H1 (cell line): ENCODE results near the gene ASS1. TPM values are rescaled to one million over a fixed set of nuclear protein-coding genes. Genes with fewer than 3 reads are reported as not detected.

Experiments used
- CTCF ChIA-PET: fragments of 300-600 bp; sonication (Branson Sonifier 250); formaldehyde crosslinking; loops from one replicate; lab custom pipeline; 2021; ENCODE audit not compliant: partially characterized antibody; lab: Charles Lee
- POLR2A ChIA-PET: fragments of 300-600 bp; sonication (Branson Sonifier 250); formaldehyde crosslinking; loops from one replicate; lab custom pipeline; 2021; ENCODE audit warnings: inconsistent platforms; ENCODE audit not compliant: partially characterized antibody; lab: Charles Lee
- DNase-seq, 2 experiments: peaks; one replicate each; pipeline versions ENCODE4 v3.0.0 to v3.0.0-alpha.2; 2010 to 2022; ENCODE audit warnings: low spot score in 2 of 2, low read depth in 1 of 2, mixed read lengths in 1 of 2
- FAIRE-seq: peaks from 2 replicates; lab custom pipeline; 2011; peaks lifted over from hg19 to GRCh38; lab: Jason Lieb, UNC
- H2AFZ ChIP-seq: 2 replicates; pipeline ENCODE4 v1.8.1; 2012; ENCODE audit warnings: low read length, inconsistent platforms
- H2AK5ac ChIP-seq: 2 replicates; pipeline ENCODE4 v1.6.1; 2013; ENCODE audit warnings: low read depth, low read length
- H2BK120ac ChIP-seq: replicated peaks from 2 replicates; pipeline ENCODE3; 2013; ENCODE audit warnings: low read depth, low read length, inconsistent platforms
- H2BK12ac ChIP-seq: 2 replicates; pipeline ENCODE4 v1.6.1; 2013; ENCODE audit warnings: low read depth, low read length
- H2BK15ac ChIP-seq: 2 replicates; pipeline ENCODE4 v1.6.1; 2013; ENCODE audit warnings: low read length
- H2BK20ac ChIP-seq: 2 replicates; pipeline ENCODE4 v1.6.1; 2013; ENCODE audit warnings: low read length
- H2BK5ac ChIP-seq: 2 replicates; pipeline ENCODE4 v1.6.1; 2013; ENCODE audit warnings: low read depth, low read length
- H3K14ac ChIP-seq: 2 replicates; pipeline ENCODE4 v1.6.1; 2013; ENCODE audit warnings: inconsistent platforms; ENCODE audit not compliant: insufficient read length
- H3K18ac ChIP-seq: 2 replicates; pipeline ENCODE4 v1.6.1; 2013; ENCODE audit warnings: low read length; ENCODE audit errors: extremely low read depth
- H3K23ac ChIP-seq: 2 replicates; pipeline ENCODE4 v1.6.1; 2013; ENCODE audit warnings: inconsistent platforms; ENCODE audit not compliant: insufficient read length
- H3K23me2 ChIP-seq: 2 replicates; pipeline ENCODE4 v1.6.1; 2013; ENCODE audit warnings: low read depth, low read length
- H3K27ac ChIP-seq: 2 replicates; pipeline ENCODE4 v1.6.1; 2011; ENCODE audit warnings: low read depth, low read length, inconsistent platforms
- H3K27me3 ChIP-seq, 4 experiments: replicated peaks in 1 of 4; 1 replicate in 1 of 4; 2 replicates in 3 of 4; pipeline versions ENCODE4 v1.6.1 to v1.8.1; 2011 to 2013; ENCODE audit warnings: low read length in 3 of 4, mild to moderate bottlenecking in 3 of 4, inconsistent platforms in 2 of 4, mixed read lengths in 2 of 4, moderate library complexity in 1 of 4; ENCODE audit not compliant: control insufficient read depth in 3 of 4, insufficient read depth in 3 of 4; ENCODE audit errors: extremely low read depth in 1 of 4
- H3K36me3 ChIP-seq, 4 experiments: 2 replicates each; pipeline versions ENCODE4 v1.6.1 to v1.8.1; 2011 to 2013; ENCODE audit warnings: mild to moderate bottlenecking in 4 of 4, low read length in 3 of 4, moderate library complexity in 2 of 4, control low read depth in 1 of 4, inconsistent platforms in 1 of 4; ENCODE audit not compliant: insufficient read depth in 4 of 4, control insufficient read depth in 2 of 4
- H3K4ac ChIP-seq: replicated peaks from 2 replicates; pipeline ENCODE3; 2013; ENCODE audit warnings: low read length, low read depth, mixed read lengths, inconsistent platforms; ENCODE audit not compliant: insufficient read length
- H3K4me1 ChIP-seq, 4 experiments: replicated peaks in 1 of 4; 1 replicate in 1 of 4; 2 replicates in 3 of 4; pipeline versions ENCODE4 v1.6.1 to v1.8.1; 2011 to 2013; ENCODE audit warnings: low read length in 3 of 4, inconsistent platforms in 2 of 4, mixed read lengths in 1 of 4; ENCODE audit not compliant: insufficient read depth in 4 of 4, control insufficient read depth in 3 of 4
- H3K4me2 ChIP-seq, 2 experiments: 2 replicates each; pipeline versions ENCODE4 v1.6.1 to v1.8.1; 2011 to 2013; ENCODE audit warnings: low read depth in 2 of 2, low read length in 2 of 2, control low read depth in 1 of 2, inconsistent platforms in 1 of 2, mild to moderate bottlenecking in 1 of 2; ENCODE audit not compliant: insufficient read depth in 1 of 2
- H3K4me3 ChIP-seq, 4 experiments: fragments of 200-600, 300-600 bp in 1 of 4; sonication (generic), shearing (Covaris generic), sonication (Bioruptor Twin) in 1 of 4; 2 replicates each; pipeline versions ENCODE4 v1.5.1 to v1.8.1; 2011 to 2016; ENCODE audit warnings: low read length in 4 of 4, low read depth in 3 of 4, control low read depth in 2 of 4, inconsistent platforms in 2 of 4, mild to moderate bottlenecking in 2 of 4, mixed read lengths in 1 of 4, moderate library complexity in 1 of 4; ENCODE audit not compliant: insufficient read depth in 2 of 4; ENCODE audit errors: extremely low read depth in 1 of 4
- H3K56ac ChIP-seq: replicated peaks from 2 replicates; pipeline ENCODE3; 2013; ENCODE audit warnings: low read depth, mild to moderate bottlenecking, mixed read lengths, low read length, inconsistent platforms; ENCODE audit not compliant: insufficient read length
- H3K79me1 ChIP-seq: 2 replicates; pipeline ENCODE4 v1.6.1; 2013; ENCODE audit warnings: low read depth, low read length, control low read depth
- H3K79me2 ChIP-seq, 2 experiments: 2 replicates each; pipeline versions ENCODE4 v1.6.1 to v1.8.1; 2012 to 2013; ENCODE audit warnings: low read length in 2 of 2, mild to moderate bottlenecking in 2 of 2, inconsistent platforms in 1 of 2; ENCODE audit not compliant: insufficient read depth in 2 of 2, control insufficient read depth in 1 of 2
- H3K9ac ChIP-seq, 4 experiments: replicated peaks in 1 of 4; 1 replicate in 1 of 4; 2 replicates in 3 of 4; pipeline versions ENCODE4 v1.6.1 to v1.8.1; 2011 to 2013; ENCODE audit warnings: low read depth in 3 of 4, low read length in 3 of 4, control low read depth in 2 of 4, mild to moderate bottlenecking in 2 of 4, moderate library complexity in 2 of 4, inconsistent platforms in 1 of 4; ENCODE audit errors: extremely low read depth in 1 of 4
- H3K9me3 ChIP-seq, 2 experiments: 2 replicates each; pipeline versions ENCODE4 v1.6.1 to v1.8.1; 2012 to 2013; ENCODE audit warnings: mild to moderate bottlenecking in 2 of 2, moderate library complexity in 2 of 2, control low read depth in 1 of 2, inconsistent platforms in 1 of 2, low read depth in 1 of 2, low read length in 1 of 2, mixed read lengths in 1 of 2; ENCODE audit not compliant: insufficient read depth in 2 of 2
- H4K20me1 ChIP-seq, 2 experiments: replicated peaks in 1 of 2; 2 replicates each; pipeline versions ENCODE3 to v1.8.1; 2011 to 2013; ENCODE audit warnings: inconsistent platforms in 2 of 2, low read length in 2 of 2, mild to moderate bottlenecking in 1 of 2; ENCODE audit not compliant: insufficient read depth in 2 of 2, control insufficient read depth in 1 of 2
- H4K5ac ChIP-seq: 2 replicates; pipeline ENCODE4 v1.6.1; 2013; ENCODE audit warnings: low read length, low read depth, mixed read lengths, inconsistent platforms; ENCODE audit not compliant: insufficient read length
- H4K8ac ChIP-seq: 2 replicates; pipeline ENCODE4 v1.8.0; 2013; ENCODE audit warnings: mild to moderate bottlenecking, moderate library complexity, low read length, inconsistent platforms; ENCODE audit not compliant: insufficient read depth; ENCODE audit errors: extremely low read depth
- H4K91ac ChIP-seq: replicated peaks from 2 replicates; pipeline ENCODE3; 2013; ENCODE audit warnings: low read length, mixed read lengths, inconsistent platforms; ENCODE audit not compliant: insufficient read length
- EGR1 ChIP-seq: IDR thresholded peaks from 2 replicates; pipeline ENCODE4 v1.6.1; 2011; ENCODE audit warnings: low read depth, low read length, borderline replicate concordance
- GABPA ChIP-seq: IDR thresholded peaks from 2 replicates; pipeline ENCODE4 v1.6.1; 2011; ENCODE audit warnings: mild to moderate bottlenecking, low read length, moderate library complexity, borderline replicate concordance; ENCODE audit not compliant: insufficient read depth
- KDM1A ChIP-seq: fragments of 200-600, 300-600 bp; sonication (generic); IDR thresholded peaks from 2 replicates; pipeline ENCODE4 v1.7.1; 2016; ENCODE audit warnings: mild to moderate bottlenecking, low read length, borderline replicate concordance
- KDM4A ChIP-seq: IDR thresholded peaks from one replicate; pipeline ENCODE4 v1.7.1; 2012; ENCODE audit warnings: low read depth, mild to moderate bottlenecking, moderate library complexity, low read length, inconsistent platforms; ENCODE audit not compliant: severe bottlenecking
- TBP ChIP-seq: IDR thresholded peaks from 2 replicates; pipeline ENCODE4 v1.6.1; 2011; ENCODE audit warnings: low read depth, low read length, improper control_type of control experiment
- WGBS, 2 experiments: shearing (Covaris generic) in 1 of 2; methylation state at CpG; one replicate each; pipeline versions ENCODE4 v1.1.6 to v1.1.7; 2013 to 2015; ENCODE audit warnings: low lambda C conversion rate in 2 of 2, mixed read lengths in 2 of 2, inconsistent platforms in 1 of 2, low coverage in 1 of 2, missing lambda C conversion rate in 1 of 2; ENCODE audit not compliant: insufficient replicate concordance in 2 of 2, insufficient coverage in 1 of 2, insufficient read length in 1 of 2; ENCODE audit errors: extremely low coverage in 1 of 2, missing lambda C conversion rate in 1 of 2; 5-methylcytosine and 5-hydroxymethylcytosine counted together
- polyA plus RNA-seq, 7 experiments: library from polyadenylated mRNA; depleted of rRNA in 3 of 7; stranded (reverse) in 5 of 7; unstranded in 2 of 7; fragments of >200 nt in 5 of 7; fragments of 200-250 nt in 2 of 7; gene quantifications; 1 replicate in 5 of 7; 2 replicates in 1 of 7; 4 replicates in 1 of 7; pipeline versions ENCODE4 v1.2.1 to v1.2.3, GENCODE V29; 2011 to 2013; ENCODE audit warnings: missing spikeins in 2 of 7, mixed read lengths in 2 of 7
- total RNA-seq: library from RNA; stranded (reverse); fragmentation: NEBNext Ultra II Directional; extraction: Animal tissue kit (Norgen Biotek cat#: 25700); gene quantifications from 2 replicates; pipeline ENCODE4 v1.2.1, GENCODE V29; 2021

The ASS1 gene
- total and polyA plus RNA-seq, 2 of the 8 experiments (the other 6 are each of a cell fraction or from before 2014, with no cell fraction given), result 108 to 296 TPM

GRCh38 chr9:130483371-130483971 is 38.7 kb downstream of the ASS1 start:
- H2BK12ac ChIP-seq, result no peak overlapping the region
- no peak for TF ChIP-seq KDM4A
- 0 out of 2 replicates have a peak, but pooled peaks have one; percentile 22 for TF ChIP-seq EGR1
- no peak for TF ChIP-seq GABPA
- no peak for TF ChIP-seq KDM1A
- TF ChIP-seq TBP, result no peak
- TF ChIP-seq, all 59 proteins: peak for 1
- no peak overlapping the region for H3K4ac ChIP-seq
- no peak overlapping the region for H4K5ac ChIP-seq
- H3K79me1 ChIP-seq, result no peaks in the 10 kb centered on the region; the same call in 1 of the 2 replicates
- no peak overlapping the region for H2BK120ac ChIP-seq
- peak overlapping the region; percentile 15; the same call in 1 of the 2 replicates for H4K8ac ChIP-seq
- H3K27me3 ChIP-seq, result no peaks in the 10 kb centered on the region
- H3K56ac ChIP-seq, result no peak overlapping the region
- H3K27ac ChIP-seq, result no peak overlapping the region
- no peak overlapping the region for H3K4me2 ChIP-seq
- ChIA-PET POLR2A (interaction anchor here (1.0 to 1.8 kb wide), 3 partner anchors 8 to 13 kb away, joined by 3 to 5 read pairs (median 5); no protein-coding TSS in a partner anchor), CTCF (interaction anchor here (0.7 to 13.0 kb wide), 7 partner anchors 12 to 1236 kb away, joined by 3 to 136 read pairs (median 3); no protein-coding TSS in a partner anchor)
- peaks cover 0 to 19% (median 3%) of the 10 kb centered on the region in 4 experiments; a peak in 4 of 8 replicates for H3K36me3 ChIP-seq
- no peaks in the 10 kb centered on the region for H3K23me2 ChIP-seq
- no peak overlapping the region for H3K4me3 ChIP-seq
- no peaks in the 10 kb centered on the region for H3K4me1 ChIP-seq
- peaks cover 2 to 3% of the 10 kb centered on the region in 2 experiments for H4K20me1 ChIP-seq
- H3K18ac ChIP-seq, result no peak overlapping the region
- H3K14ac ChIP-seq, result no peak overlapping the region
- no peak overlapping the region for H3K23ac ChIP-seq
- no peak overlapping the region for H3K9ac ChIP-seq
- H2AK5ac ChIP-seq, result no peak overlapping the region
- no peak for DNase-seq
- H2BK20ac ChIP-seq, result no peak overlapping the region
- no peak overlapping the region for H4K91ac ChIP-seq
- no peaks in the 10 kb centered on the region for H3K9me3 ChIP-seq
- no peaks in the 10 kb centered on the region for H3K79me2 ChIP-seq
- H2BK15ac ChIP-seq, result no peak overlapping the region
- no peak for FAIRE-seq
- no peak overlapping the region for H2AFZ ChIP-seq
- H2BK5ac ChIP-seq, result no peak overlapping the region
- WGBS, 2 experiments, result 81% methylated on average over 10 of the region's 16 CpGs; no CpG with 5 or more reads in 1 of the 2 experiments
